Breast epithelium (tissue), 4 donors: ENCODE measurements around the gene NEDD4L. TPM values are rescaled to one million over a fixed set of nuclear protein-coding genes. Genes with fewer than 3 reads are reported as not detected.

ENCODE experiments used
- DNase-seq, 2 donors: peaks; one replicate each; pipeline ENCODE4 v3.0.0-alpha.2; 2019; ENCODE audit warnings: low spot score in 2 of 2
- H3K27ac ChIP-seq, 2 donors: fragments of 200-600 bp; sonication (generic) in 1 of 2; one replicate each; pipeline ENCODE4 v1.5.1; 2016 to 2019; ENCODE audit warnings: mild to moderate bottlenecking in 1 of 2
- H3K27me3 ChIP-seq, 2 donors: fragments of 200-600 bp; sonication (generic) in 1 of 2; one replicate each; pipeline versions ENCODE4 v1.5.1 to v1.6.0; 2017 to 2019; ENCODE audit warnings: control low read depth in 1 of 2, mild to moderate bottlenecking in 1 of 2
- H3K36me3 ChIP-seq: fragments of 200-600 bp; one replicate; pipeline ENCODE4 v1.5.1; 2019
- H3K4me1 ChIP-seq, 2 donors: fragments of 200-600 bp; sonication (generic); one replicate each; pipeline ENCODE4 v1.5.1; 2016 to 2019; ENCODE audit warnings: control low read depth in 1 of 2
- H3K4me3 ChIP-seq, 3 donors: fragments of 200-600 bp; sonication (generic); 1 replicate in 2 of 3; 2 replicates in 1 of 3; pipeline ENCODE4 v1.5.1; 2016 to 2019; ENCODE audit warnings: mild to moderate bottlenecking in 3 of 3, moderate library complexity in 2 of 3
- H3K9me3 ChIP-seq, 2 donors: fragments of 200-600 bp; sonication (generic) in 1 of 2; one replicate each; pipeline ENCODE4 v1.5.1; 2016 to 2019; ENCODE audit warnings: control low read depth in 1 of 2
- POLR2A ChIP-seq: fragments of 450-650 bp; IDR thresholded peaks from one replicate; pipeline ENCODE4 v1.6.1; 2016; ENCODE audit warnings: antibody characterized with exemption, mild to moderate bottlenecking, moderate library complexity
- POLR2AphosphoS5 ChIP-seq, 3 donors: sonication (generic); formaldehyde crosslinking; IDR thresholded peaks; one replicate each; pipeline ENCODE4 v1.6.1; 2017; ENCODE audit warnings: antibody characterized with exemption in 3 of 3
- intact Hi-C: fragments of 100-400 bp; cut with DNase I; formaldehyde crosslinking; loops from one replicate; pipeline ENCODE4 v1.15.1; 2023; ENCODE audit warnings: low total_unique reads
- total RNA-seq, 3 donors: library from RNA; depleted of rRNA; stranded (reverse); fragments of >200 nt; gene quantifications; one replicate each; pipeline ENCODE4 v1.1.0, GENCODE V29; 2016
- TF ChIP-seq, protein P1 (sequence below), 3 donors: fragments of 450-650 bp; IDR thresholded peaks; one replicate each; pipeline ENCODE4 v1.5.1; 2016 to 2017; ENCODE audit warnings: antibody characterized with exemption in 3 of 3, mild to moderate bottlenecking in 3 of 3, moderate library complexity in 3 of 3

The NEDD4L gene
- total RNA-seq, 3 donors from 2014 or later: 26.2 to 162 (median 106) TPM

DNA sequence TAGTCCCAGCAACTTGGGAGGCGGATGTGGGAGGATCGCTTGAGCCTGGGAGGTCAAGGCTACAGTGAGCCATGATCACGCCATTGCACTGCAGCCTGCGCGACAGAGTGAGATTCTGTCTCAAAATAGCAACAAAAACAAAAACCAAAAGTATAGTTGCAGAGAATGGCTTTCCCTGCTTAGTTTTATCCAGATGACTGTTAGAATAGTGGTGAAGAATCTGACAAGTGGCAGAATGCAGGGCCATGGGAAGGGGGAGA is 53.8 kb downstream of the NEDD4L start:
- Histone ChIP-seq H3K27me3 (no peaks in the 10 kb centered on the region), H3K4me1 (no peaks in the 10 kb centered on the region), H3K4me3 (no peak overlapping the region), H3K27ac (no peak overlapping the region), H3K9me3 (no peaks in the 10 kb centered on the region), H3K36me3 (no peaks in the 10 kb centered on the region)
- DNase-seq: no peak
- no peak for TF ChIP-seq POLR2AphosphoS5 (IDR thresholded peaks at IDR 0.05)
- no peak for TF ChIP-seq POLR2A
- TF ChIP-seq, protein P1, sequence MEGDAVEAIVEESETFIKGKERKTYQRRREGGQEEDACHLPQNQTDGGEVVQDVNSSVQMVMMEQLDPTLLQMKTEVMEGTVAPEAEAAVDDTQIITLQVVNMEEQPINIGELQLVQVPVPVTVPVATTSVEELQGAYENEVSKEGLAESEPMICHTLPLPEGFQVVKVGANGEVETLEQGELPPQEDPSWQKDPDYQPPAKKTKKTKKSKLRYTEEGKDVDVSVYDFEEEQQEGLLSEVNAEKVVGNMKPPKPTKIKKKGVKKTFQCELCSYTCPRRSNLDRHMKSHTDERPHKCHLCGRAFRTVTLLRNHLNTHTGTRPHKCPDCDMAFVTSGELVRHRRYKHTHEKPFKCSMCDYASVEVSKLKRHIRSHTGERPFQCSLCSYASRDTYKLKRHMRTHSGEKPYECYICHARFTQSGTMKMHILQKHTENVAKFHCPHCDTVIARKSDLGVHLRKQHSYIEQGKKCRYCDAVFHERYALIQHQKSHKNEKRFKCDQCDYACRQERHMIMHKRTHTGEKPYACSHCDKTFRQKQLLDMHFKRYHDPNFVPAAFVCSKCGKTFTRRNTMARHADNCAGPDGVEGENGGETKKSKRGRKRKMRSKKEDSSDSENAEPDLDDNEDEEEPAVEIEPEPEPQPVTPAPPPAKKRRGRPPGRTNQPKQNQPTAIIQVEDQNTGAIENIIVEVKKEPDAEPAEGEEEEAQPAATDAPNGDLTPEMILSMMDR (IDR thresholded peaks at IDR 0.05): no peak
- intact Hi-C loops: no loop called here

- H3K27ac ChIP-seq: no peak overlapping the region
- TF ChIP-seq POLR2AphosphoS5 (IDR thresholded peaks at IDR 0.05): no peak
- TF ChIP-seq, protein P1 (IDR thresholded peaks at IDR 0.05): no peak
- no peak for TF ChIP-seq POLR2A
- intact Hi-C loops: no loop called here
- no peaks in the 10 kb centered on the region for H3K4me1 ChIP-seq
- H3K4me3 ChIP-seq: no peak overlapping the region
- no peak for DNase-seq
- H3K9me3 ChIP-seq: no peaks in the 10 kb centered on the region
- H3K27me3 ChIP-seq: no peaks in the 10 kb centered on the region
- H3K36me3 ChIP-seq: no peaks in the 10 kb centered on the region
These were observed 54.7 kb downstream of the NEDD4L start for GRCh38 chr18:58098706-58099105.

- Histone ChIP-seq H3K4me1 (no peaks in the 10 kb centered on the region), H3K36me3 (no peaks in the 10 kb centered on the region), H3K9me3 (no peaks in the 10 kb centered on the region), H3K27me3 (no peaks in the 10 kb centered on the region), H3K27ac (peak overlapping the region; percentile 48 to 75), H3K4me3 (no peak overlapping the region)
- TF ChIP-seq POLR2A: no peak
- TF ChIP-seq, protein P1 (IDR thresholded peaks at IDR 0.05): no peak
- TF ChIP-seq POLR2AphosphoS5 (IDR thresholded peaks at IDR 0.05): no peak
- DNase-seq: no peak
- intact Hi-C loops: no loop called here
These were observed 56.1 kb downstream of the NEDD4L start for GRCh38 chr18:58100154-58100553.

- TF ChIP-seq POLR2AphosphoS5 (IDR thresholded peaks at IDR 0.05) (peak in 1 of 3 donors; percentile 12), POLR2A (no peak)
- TF ChIP-seq, protein P1 (IDR thresholded peaks at IDR 0.05): no peak
- DNase-seq: peak in 1 of 2 donors; percentile 40
- Histone ChIP-seq H3K27me3 (no peaks in the 10 kb centered on the region), H3K4me3 (no peak overlapping the region), H3K9me3 (no peaks in the 10 kb centered on the region), H3K36me3 (no peaks in the 10 kb centered on the region), H3K27ac (peak overlapping the region; percentile 48 to 75), H3K4me1 (no peaks in the 10 kb centered on the region)
- intact Hi-C loops: no loop called here
These were observed 57.3 kb downstream of the NEDD4L start for GRCh38 chr18:58101291-58101794.

- TF ChIP-seq, protein P1 (IDR thresholded peaks at IDR 0.05): no peak
- no peak for TF ChIP-seq POLR2AphosphoS5 (IDR thresholded peaks at IDR 0.05)
- no peak for TF ChIP-seq POLR2A
- intact Hi-C loops: no loop called here
- Histone ChIP-seq H3K36me3 (no peaks in the 10 kb centered on the region), H3K4me1 (no peaks in the 10 kb centered on the region), H3K4me3 (no peak overlapping the region), H3K27me3 (no peaks in the 10 kb centered on the region), H3K9me3 (no peaks in the 10 kb centered on the region), H3K27ac (peak overlapping the region; percentile 21 to 75)
- no peak for DNase-seq
These were observed 58.0 kb downstream of the NEDD4L start for GRCh38 chr18:58102018-58102417.
